Measurements from ENCODE around the gene SMG5. TPM values are rescaled to one million over a fixed set of nuclear protein-coding genes. Genes with fewer than 3 reads are reported as not detected.

Gene SMG5
- total RNA-seq, 4 donors from 2014 or later = 57.2 to 89.0 (median 76.1) TPM

DNA sequence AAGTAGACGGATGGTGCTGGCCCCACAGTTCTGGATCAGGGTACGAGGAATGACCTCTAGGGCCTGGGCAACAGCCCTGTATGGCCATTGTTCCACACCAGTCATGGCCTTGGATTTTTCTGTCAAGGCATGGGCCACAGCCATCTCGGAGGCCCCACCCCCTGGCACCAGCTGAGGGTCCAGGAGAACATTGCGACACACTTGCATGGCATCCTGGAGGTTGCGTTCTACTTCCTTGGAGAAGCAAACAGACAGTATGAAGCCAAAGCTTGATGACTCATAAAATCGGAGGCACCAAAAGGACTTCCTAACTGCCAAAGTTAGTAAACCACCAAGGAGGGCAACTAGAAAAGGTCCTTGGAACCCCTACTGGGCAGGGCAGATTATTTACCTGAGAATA lies 28.3 kb upstream of the SMG5 start:
- intact Hi-C loops (cut with DNase I) = no loop called here
- H3K27me3 ChIP-seq = no peaks in the 10 kb centered on the region
- WGBS, 2 donors = 84 to 88% methylated on average over 6 of the region's 6 CpGs
- H3K27ac ChIP-seq = no peak overlapping the region
- no peak overlapping the region for H3K4me3 ChIP-seq (replicated peaks in 1 of 3)
- H3K36me3 ChIP-seq = peaks cover 64 to 71% of the 10 kb centered on the region in 2 donors
- TF ChIP-seq POLR2A (IDR thresholded peaks at IDR 0.05) = no peak
- TF ChIP-seq, protein P1, sequence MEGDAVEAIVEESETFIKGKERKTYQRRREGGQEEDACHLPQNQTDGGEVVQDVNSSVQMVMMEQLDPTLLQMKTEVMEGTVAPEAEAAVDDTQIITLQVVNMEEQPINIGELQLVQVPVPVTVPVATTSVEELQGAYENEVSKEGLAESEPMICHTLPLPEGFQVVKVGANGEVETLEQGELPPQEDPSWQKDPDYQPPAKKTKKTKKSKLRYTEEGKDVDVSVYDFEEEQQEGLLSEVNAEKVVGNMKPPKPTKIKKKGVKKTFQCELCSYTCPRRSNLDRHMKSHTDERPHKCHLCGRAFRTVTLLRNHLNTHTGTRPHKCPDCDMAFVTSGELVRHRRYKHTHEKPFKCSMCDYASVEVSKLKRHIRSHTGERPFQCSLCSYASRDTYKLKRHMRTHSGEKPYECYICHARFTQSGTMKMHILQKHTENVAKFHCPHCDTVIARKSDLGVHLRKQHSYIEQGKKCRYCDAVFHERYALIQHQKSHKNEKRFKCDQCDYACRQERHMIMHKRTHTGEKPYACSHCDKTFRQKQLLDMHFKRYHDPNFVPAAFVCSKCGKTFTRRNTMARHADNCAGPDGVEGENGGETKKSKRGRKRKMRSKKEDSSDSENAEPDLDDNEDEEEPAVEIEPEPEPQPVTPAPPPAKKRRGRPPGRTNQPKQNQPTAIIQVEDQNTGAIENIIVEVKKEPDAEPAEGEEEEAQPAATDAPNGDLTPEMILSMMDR (IDR thresholded peaks at IDR 0.05) = no peak
- no peak for DNase-seq
- H3K9me3 ChIP-seq = no peaks in the 10 kb centered on the region
- H3K4me1 ChIP-seq = no peaks in the 10 kb centered on the region

DNA sequence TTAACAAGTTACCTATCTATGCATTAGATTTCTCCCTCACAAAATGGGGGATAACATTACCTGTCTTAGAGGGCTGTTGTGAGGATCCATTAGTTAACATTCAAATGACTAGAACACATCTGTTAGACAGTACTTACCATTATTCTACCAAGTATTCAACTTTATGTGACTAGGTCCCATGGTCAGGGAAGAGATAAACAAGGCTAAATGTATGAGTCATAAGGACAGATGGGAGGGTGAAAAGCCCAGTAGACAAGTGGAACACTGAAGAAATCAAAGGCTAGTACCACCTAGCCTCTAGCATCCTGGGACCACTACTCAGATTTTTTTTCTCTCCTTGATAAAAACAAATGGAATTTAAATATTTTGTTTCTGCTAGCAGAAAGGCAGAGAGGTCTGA lies 25.5 kb upstream of the SMG5 start:
- Histone ChIP-seq H3K36me3 (peaks cover 42 to 53% of the 10 kb centered on the region in 2 donors), H3K4me1 (no peaks in the 10 kb centered on the region), H3K4me3 (replicated peaks in 1 of 3) (no peak overlapping the region), H3K27ac (no peak overlapping the region), H3K9me3 (no peaks in the 10 kb centered on the region), H3K27me3 (no peaks in the 10 kb centered on the region)
- TF ChIP-seq POLR2A (IDR thresholded peaks at IDR 0.05) = no peak
- TF ChIP-seq, protein P1 (IDR thresholded peaks at IDR 0.05) = no peak
- DNase-seq = no peak
- intact Hi-C loops (cut with DNase I) = no loop called here

DNA sequence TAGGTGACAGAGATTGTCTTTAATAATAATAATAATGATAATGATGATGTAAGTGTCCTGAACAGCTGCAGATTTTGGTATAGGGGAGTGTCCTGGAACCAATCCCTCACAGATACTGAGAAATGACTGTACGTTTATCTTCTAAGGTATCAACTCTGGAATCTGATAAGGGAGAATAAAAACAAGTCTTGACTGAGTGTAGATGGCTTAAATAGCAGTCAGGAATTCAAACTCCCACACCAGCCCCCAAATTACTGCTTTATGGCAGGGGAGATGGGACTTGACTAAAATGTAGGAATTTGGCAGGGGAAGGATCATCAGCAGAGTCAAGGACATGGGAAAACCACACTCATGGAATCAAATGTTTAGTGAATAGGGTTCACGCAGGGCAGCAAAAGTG lies 22.6 kb upstream of the SMG5 start:
- H3K4me3 ChIP-seq (replicated peaks in 1 of 3) = no peak overlapping the region
- 83 to 93% methylated on average over 2 of the region's 2 CpGs for WGBS, 2 donors
- H3K4me1 ChIP-seq = no peaks in the 10 kb centered on the region
- intact Hi-C loops (cut with DNase I) = no loop called here
- DNase-seq = no peak
- peaks cover 26 to 28% of the 10 kb centered on the region in 2 donors for H3K36me3 ChIP-seq
- H3K9me3 ChIP-seq = no peaks in the 10 kb centered on the region
- H3K27ac ChIP-seq = no peak overlapping the region
- no peaks in the 10 kb centered on the region for H3K27me3 ChIP-seq
- no peak for TF ChIP-seq POLR2A (IDR thresholded peaks at IDR 0.05)
- TF ChIP-seq, protein P1 (IDR thresholded peaks at IDR 0.05) = no peak

DNA sequence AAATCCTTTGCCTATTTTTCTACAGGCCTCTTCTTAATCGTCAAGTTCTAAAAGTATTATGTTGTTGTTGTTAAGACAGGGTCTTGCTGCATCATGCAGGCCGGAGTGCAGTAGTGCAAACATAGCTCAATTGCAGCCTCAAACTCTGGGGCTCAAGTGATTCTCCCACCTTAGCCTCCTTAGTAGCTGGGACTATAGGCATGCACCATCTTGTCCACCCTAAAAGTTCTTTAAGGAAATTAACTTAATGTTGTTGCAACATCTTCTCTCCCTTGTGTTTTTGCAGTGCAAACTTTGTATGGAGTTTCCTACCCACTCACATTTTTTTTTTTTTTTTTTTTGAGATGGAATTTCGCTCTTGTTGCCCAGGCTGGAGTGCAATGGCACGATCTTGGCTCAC lies 20.6 kb upstream of the SMG5 start:
- intact Hi-C loops (cut with DNase I) = no loop called here
- DNase-seq = no peak
- Histone ChIP-seq H3K27me3 (no peaks in the 10 kb centered on the region), H3K27ac (no peak overlapping the region), H3K36me3 (peaks cover 6 to 9% of the 10 kb centered on the region in 2 donors), H3K4me3 (replicated peaks in 1 of 3) (no peak overlapping the region), H3K4me1 (no peaks in the 10 kb centered on the region), H3K9me3 (no peaks in the 10 kb centered on the region)
- WGBS, 2 donors = 94 to 96% methylated on average over 4 of the region's 4 CpGs
- TF ChIP-seq POLR2A (IDR thresholded peaks at IDR 0.05) = no peak

DNA sequence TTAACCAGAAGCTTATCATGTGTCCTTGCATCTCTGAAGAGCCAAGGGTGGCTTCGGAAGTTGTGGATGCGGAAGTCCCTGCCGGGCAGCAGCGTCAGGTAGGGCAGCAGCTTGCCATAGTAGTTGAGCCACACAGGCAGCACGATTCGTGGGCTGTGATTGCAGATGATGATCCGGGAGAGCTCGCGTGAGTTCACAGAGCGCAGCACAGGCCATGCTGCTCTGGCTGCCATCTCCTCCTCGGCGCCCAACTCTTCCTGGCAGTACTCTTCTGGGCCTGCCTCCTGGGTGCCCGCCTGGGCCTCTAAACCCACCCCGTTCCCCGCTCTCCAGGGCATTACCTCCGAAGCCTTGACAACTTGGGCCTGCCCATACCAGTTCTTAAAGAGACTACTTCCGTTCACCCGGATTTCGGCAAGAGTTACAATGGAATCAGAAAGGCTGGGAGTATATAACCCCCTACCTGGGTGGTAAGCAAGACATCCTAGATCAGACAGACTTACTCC lies 16.3 kb upstream of the SMG5 start, which contains the start of gene VHLL:
VHLL (minus strand) TSS at position 456 of the 506 bp plus-strand sequence; CDS start at position 338, 118 bp downstream.
- 90 to 91% methylated on average over 19 of the region's 19 CpGs for WGBS, 2 donors
- Histone ChIP-seq H3K36me3 (no peaks in the 10 kb centered on the region), H3K27ac (no peak within 1 kb of the TSS), H3K27me3 (no peaks in the 10 kb centered on the region), H3K9me3 (no peaks in the 10 kb centered on the region), H3K4me1 (peaks cover 7 to 8% of the 10 kb centered on the region in 2 donors), H3K4me3 (replicated peaks in 1 of 3) (no peak within 1 kb of the TSS)
- TF ChIP-seq, protein P1 (IDR thresholded peaks at IDR 0.05) = no peak
- no peak for TF ChIP-seq POLR2A (IDR thresholded peaks at IDR 0.05)
- DNase-seq = no peak
- intact Hi-C loops (cut with DNase I) = no loop called here

Data from thyroid gland (tissue), 4 donors.